A172 (cell line): ENCODE results near the gene ZBTB21. TPM values are rescaled to one million over a fixed set of nuclear protein-coding genes. Genes with fewer than 3 reads are reported as not detected.
"Not testable (repeated sequence)": the region's sequence is repeated elsewhere in the genome, so short reads cannot be mapped to it uniquely, and the experiment has no call there.

Experiments used
- DNase-seq: peaks from one replicate; pipeline ENCODE4 v3.0.0-alpha.2; 2015; ENCODE audit warnings: low spot score
- total RNA-seq: library from RNA; depleted of rRNA; stranded (reverse); fragments of >200 nt; shearing (Covaris generic); gene quantifications from 2 replicates; pipeline ENCODE4 v1.2.3, GENCODE V29; 2014

Gene ZBTB21
- total RNA-seq, 1 experiment from 2014 or later: 15.2 TPM

DNA sequence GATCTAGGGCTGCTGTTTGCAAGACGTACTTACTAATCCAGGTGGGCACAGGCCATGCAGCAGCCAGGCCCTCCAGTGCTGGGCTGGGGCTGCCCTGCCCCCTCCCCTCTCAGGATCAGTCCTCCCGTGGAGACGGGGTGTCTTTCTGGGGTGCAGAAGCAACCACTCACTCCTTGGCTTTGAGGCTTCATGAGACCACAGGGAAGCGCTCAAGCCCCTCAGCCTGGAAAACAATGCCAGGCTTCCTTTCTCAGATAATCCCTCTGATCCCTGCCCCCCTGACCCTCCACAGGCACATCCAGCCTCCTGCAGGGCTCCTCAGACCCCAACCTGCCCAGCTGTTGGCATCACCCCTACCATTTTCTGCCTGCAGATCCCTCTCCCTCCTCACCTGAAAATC, 42.5 kb downstream of the ZBTB21 start:
- no peak for DNase-seq

DNA sequence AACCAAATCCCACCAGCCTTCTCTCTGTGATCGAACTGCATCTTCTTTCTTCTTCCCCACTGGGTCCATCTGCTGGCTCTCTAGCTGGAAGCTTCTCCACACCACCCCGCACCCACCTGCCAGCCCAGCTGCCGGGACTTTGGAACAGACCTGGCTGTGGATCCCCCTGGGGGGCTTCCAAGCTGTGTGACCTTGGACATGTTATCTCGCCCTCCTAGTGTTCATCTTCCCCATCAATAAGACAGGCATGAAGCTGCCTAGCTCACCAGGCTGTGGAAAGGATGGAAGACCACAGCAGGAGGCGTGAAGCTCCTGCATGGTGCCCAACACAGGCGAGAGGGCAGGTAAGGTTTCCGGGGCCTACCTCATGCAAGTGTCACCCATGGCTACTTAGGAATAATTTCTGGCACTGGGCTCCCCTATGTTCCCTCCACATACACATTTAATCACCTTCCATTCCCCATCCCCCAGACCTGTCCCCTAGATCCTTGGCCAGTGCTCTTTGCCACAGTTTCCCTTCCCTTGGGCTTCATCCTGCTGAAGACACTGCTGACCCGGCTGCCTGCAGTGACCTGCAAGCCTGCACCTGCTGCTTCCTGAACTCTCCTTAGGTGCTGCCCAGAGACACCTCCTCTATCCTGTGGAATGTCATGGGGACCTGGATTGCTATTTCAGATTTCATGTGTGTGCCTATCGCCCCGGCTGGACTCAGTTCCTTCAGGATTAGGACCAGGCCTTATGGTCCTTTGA, 43.1 kb downstream of the ZBTB21 start:
- DNase-seq: no peak

DNA sequence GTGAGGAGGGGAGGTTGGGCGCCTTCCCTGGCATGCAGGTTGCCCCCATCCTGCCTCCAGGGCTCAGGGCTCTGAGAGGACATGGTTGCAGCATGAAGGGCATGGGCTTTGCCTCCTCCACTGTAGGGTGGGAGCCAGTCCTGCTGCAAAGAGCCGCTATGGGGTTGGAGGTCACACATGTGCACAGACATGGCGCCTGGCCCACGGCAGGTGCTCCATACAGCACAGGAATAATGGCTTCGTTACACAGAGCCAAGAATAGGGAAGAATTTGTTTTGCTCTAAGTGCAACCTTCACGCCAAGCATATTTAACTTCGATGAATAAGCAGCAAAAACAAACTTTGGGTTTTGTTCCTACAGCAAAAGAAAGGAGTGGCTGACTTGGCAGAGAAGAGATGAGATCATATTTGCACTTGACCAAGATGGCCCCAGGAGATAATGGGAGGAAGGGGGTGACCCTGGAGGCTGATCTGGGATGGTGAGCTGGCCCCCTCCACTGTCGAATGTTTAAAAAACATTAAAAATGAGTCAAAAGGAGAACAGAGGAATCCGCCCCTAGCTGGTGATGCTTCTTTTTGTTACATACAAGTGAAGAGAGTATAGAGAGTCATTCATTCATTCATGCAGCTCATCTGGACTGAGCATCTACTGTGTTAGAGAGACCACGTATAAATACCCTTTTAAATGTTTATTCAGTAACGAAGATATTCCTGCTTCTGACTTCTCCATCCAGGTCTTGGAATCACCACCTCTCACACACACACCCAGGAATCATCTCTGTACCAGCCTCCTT, 43.9 kb downstream of the ZBTB21 start:
- DNase-seq: peak; percentile 65

DNA sequence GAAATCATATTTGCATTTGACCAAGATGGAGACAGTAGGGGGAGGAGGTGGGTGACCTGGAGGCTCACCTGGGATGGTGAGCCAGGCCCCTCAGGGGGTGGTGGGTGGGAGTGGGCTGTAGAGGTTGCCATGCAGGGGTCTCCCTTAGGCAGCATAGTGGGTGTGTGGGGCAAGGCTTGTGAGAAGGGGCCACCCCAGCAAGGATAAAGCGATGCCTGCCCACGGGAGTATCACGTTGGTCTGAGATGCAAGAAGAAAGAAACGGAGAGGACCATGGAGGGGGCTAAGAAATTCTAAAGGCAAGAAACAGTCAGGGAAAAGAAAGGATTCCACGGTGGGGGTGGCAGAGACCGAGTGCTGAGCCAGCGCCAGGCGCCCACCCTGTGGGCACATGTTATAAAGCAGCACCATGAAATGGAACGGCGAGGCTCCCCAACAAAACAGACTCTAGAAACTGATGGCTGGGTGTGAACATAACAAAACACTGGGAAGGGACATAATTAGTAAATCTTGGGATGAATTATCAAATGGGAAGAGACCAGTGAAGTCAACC, 44.6 kb downstream of the ZBTB21 start:
- DNase-seq: no peak

DNA sequence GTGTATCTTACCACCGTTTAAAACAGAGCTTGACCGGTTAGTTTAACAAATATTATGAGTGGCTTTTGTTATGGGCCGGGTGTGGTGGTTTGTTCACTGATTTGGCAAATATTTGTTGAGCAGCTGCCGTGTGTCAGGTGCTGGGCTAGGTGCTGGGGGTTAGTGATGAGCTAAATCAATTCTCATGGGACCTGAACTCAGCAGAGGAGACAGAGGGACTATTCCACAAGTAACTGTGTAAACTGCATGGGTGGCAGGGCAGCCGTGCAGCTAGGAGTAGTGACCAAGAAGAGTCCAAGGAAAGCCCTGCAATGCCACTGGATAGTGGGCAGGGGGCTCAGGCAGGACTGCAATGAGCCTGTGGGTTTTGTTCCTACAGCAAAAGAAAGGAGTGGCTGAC, 45.1 kb downstream of the ZBTB21 start:
- DNase-seq: no peak

DNA sequence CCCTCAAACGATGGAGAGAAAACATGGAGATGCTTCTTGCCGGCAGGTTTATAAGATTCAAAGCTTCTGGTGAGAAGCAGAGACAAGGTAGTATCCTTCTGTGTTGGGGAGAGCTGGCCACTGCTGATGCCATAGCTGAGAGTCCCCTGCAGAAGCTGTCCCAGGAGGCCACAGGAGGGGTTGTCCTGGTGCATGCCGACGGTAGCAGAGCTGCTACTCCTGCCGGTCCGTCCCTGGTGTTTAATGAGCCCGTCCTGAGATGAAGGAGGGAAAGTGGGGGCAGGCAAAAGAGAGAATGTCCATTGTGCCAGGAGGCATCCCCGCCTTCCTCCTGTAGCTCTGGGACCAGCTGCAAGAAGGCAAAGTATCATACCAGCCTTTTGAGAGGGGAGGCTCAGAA, 46.0 kb downstream of the ZBTB21 start:
- no peak for DNase-seq

DNA sequence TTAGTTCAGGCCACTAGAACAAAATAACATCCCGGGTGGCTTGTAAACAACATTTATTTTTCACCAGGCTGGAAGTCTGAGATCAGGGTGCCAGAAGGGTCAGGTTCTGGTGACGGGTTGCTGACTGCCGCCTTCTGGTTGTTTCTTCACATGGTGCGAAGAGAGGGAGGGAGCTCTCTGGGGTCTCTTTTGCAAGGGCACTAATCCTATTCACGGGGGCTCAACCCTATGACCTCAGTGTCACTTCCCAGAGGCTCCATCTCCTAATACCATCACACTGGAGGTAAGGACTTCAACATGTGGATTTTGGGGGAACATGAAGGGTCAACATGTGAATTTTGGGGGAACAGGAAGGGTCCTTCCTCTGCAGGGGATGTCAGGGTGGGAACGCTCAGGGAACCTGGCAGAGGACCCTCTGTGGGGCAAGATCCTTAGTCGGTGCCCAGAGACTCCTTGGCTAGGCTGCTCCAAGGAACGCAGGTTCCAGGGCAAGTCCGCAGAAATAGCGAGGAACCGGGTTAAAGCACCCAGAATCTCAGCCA, 47.7 kb downstream of the ZBTB21 start:
- DNase-seq: no peak

DNA sequence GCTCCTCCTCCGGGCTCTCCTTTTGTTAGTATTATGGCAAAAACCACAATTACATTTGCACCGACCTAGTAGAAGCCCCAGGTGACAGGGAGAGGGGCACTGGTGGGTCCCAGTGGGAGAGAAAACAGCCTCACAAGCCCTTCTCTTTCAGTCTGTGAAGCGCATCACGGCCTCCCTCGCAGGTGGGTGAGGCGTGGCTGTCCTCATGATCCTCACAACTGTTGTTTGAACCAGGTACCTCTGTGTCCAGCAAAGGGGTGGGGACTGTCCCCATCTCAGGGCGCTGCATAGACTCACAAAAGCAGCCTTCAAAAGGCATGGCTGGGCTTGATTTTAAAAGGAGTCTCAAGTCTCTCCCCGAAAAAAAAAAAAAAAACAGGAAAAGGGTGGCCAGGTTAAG, 48.4 kb downstream of the ZBTB21 start:
- no peak for DNase-seq

DNA sequence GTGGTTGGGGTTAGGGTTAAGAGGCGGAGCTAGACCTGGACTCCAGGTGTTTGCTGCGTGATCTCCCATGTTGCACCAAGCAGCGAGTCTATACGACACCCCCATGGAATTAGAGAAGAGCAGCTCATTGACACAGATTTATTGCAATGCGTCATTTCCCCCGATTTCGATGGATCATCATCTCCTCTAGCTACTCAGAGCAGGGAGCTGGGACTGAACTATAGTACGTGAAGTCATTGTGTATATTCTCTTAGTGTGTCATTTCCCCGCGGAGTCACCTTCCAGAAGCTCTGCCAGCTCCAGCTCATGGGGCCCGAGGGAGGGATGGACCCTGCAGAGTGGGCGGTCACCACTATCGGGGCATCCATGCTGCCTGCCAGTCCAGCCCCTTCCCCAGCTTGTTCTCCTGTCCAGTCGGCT, 48.9 kb downstream of the ZBTB21 start:
- no peak for DNase-seq

DNA sequence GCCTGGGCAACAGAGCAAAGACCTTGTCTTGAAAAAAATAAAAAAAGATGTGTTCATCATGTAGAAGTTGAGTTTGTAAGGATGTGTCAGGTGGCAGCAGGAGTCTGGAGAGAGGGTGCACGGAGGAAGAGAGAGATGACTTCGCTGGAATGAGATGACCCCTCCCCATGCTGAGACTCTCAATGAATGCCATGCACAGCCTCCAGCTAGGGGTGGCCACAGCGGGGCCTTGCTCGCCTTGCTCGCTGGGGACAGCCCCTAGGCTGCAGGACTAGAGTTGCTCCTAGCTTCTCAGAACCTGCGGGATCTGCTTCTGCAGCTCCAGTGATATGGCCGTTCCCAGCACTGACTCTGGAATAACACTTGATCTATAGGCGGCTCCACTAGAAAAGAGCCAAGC, 49.8 kb downstream of the ZBTB21 start:
- no peak for DNase-seq

DNA sequence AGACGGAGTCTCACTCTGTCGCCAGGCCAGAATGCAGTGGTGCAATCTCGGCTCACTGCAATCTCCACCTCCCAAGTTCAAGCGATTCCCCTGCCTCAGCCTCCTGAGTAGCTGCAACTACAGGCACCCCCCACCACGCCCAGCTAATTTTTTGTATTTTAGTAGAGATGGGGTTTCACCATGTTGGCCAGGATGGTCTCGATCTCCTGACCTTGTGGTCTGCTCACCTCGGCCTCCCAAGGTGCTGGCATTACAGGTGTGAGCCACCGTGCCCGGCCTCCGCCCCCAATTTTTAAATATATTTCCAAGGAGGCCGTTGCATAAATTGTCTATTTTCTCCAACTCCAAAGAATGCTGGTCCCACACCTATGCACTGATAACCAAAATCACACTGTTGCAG, 50.5 kb downstream of the ZBTB21 start:
- not testable (repeated sequence) for DNase-seq

DNA sequence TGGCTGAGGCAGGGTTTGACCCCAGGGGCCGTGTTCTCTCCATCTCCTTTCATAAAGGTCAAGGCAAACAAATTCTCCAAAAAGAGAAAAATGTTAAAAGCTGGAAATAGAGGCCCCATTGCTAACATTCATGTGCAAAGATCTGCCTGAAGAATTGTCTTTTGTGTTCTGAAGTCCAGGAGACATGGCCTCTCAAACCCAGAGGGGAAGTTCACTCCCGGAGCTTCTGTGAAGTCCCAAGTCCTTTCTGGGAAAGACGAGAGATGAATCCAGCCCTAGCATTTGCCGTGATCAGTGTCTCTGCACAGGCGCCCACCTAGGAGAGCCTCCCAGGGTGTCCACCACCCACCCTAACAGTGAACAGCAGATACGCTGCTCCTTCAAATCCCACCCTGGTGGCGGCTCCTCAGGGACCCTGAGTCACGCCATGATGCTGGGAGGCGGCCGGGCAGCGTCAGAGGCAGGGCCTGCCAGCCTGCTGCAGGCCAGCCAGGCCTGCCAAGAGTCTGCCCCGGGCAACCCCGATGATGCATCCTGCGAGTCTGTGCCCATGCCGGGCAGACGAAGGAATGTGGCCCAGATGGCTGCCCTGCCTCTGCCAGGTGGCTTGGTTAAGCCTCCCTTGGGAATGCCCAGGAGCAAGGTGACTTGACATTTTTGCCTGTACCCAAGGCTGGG, 51.1 kb downstream of the ZBTB21 start:
- DNase-seq: peak; percentile 82

DNA sequence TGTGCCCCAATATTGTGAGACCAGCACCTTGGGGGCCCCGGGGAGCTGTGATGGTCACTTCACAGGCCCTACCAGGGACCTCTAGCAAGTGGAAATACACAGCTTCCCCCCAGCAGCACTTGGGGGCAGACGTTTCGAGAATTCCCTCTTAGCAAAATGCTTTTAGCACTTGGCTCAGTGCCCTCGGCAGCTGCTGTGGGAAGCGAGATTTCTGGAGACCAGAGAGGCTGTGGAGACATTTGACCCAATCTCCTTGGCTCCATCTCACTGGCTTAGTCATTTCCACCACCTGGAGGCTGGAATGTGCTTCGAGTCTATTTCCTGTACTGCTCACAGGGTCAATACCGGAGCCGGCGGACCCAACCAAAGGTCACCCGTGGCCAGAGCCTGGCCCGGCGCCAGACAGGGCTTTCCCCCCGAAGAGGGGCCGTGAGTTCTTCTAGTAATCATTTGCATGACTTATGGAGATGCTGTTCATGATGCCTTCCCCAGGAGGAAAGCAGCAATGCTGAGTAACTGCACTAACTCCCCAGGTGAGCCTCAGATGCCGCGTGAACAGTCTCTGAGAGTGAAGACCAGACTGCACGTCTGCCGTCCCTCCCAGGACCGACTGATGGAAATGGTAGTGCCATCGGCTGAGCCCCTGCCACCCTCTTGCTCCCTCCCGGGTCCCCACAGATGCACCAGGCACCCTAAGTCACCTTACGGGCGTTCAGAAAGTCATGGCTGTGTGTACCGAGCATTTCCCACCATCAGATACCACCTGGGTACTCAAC, 52.0 kb downstream of the ZBTB21 start:
- DNase-seq: peak; percentile 97

DNA sequence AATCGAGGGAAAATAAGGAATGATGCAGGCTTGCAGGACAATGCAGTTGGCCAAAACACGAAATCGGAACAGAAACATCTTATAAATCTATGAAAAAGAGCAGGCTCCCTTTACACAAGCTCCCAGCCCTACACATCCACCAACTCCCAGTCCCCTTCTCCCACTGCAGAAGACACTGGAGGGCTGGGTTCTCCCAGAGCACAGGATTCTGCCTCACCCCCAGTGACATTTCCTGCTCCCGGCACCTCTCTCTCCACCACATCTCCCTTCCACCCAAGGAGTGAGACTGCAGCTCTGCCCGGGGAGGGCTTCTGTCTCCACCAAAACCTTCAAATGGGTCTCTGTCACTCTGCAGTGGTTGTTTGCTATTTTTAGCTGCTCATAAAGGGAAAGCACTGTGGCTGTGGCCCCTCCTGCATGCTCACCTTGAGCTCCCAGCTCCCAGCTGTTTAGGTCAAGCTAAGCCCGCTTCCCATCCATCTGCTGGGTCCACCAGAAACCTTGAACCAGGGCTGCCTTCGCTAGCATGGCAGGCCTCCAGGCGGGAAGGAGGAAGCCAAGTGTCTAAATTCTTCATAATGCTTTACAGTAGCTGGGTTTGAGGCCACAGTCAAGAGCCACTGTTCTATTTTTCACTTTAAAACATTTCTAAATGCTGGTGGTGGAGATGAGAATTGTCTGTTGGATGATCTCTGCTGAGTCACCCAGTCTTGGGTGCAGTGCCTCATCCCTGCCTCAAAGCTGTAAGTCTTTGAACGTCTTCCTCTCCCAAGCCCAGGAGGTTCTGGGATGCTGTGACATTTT, 53.0 kb downstream of the ZBTB21 start:
- DNase-seq: peak; percentile 88

DNA sequence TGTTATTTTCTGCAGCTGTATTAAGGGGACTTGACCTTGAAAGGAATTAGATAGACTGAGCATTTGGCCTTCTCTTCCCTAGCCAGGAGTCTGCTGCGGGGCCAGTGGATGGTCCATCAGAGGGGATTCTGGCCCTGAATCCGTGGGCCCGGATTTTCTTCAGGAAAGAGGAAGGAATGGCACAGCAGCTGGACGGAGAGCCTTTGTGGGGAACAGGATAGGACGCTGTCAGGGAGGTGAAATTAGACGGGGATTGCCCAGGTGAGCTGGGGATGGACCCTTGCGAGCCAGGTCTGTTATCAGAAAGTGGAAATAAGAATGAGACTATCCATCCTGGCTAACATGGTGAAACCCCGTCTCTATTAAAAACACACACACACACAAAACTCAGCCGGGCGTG, 54.6 kb downstream of the ZBTB21 start:
- no peak for DNase-seq

DNA sequence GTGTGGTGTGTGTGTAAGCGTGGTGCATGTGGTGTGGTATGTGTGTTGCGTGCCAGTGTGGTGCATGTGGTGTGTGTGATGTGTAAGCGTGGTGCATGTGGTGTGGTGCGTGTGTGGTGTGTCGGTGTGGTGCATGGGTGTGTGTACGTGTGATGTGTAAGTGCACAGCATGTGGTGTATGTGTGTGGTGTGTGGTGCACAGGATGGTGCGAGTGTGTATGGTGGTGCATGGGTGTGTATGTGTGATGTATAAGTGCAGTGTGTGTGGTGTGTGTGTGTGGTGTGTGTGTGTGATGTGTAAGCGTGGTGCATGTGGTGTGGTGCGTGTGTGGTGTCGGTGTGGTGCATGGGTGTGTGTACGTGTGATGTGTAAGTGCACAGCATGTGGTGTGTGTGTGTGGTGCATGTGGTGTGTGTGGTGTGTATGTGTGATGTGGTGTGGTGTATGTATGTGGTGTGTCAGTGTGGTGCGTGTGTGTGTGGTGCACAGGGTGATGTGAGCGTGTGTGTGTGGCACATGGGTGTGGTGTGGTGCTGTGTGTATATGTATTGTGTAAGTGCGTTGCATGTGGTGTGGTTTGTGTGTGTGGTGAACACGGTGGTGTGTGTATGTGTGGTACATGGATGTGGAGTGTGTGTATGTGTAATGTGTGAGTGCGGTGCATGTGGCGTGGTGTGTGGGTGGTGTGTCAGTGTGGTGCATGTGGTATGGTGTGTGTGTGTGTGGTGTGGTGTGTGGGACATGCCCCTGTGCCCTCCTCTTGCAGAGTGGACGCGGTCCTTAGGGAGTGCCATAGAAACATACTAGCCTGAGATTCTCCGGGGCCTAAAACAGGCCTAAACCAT, 55.3 kb downstream of the ZBTB21 start:
- DNase-seq: no peak

DNA sequence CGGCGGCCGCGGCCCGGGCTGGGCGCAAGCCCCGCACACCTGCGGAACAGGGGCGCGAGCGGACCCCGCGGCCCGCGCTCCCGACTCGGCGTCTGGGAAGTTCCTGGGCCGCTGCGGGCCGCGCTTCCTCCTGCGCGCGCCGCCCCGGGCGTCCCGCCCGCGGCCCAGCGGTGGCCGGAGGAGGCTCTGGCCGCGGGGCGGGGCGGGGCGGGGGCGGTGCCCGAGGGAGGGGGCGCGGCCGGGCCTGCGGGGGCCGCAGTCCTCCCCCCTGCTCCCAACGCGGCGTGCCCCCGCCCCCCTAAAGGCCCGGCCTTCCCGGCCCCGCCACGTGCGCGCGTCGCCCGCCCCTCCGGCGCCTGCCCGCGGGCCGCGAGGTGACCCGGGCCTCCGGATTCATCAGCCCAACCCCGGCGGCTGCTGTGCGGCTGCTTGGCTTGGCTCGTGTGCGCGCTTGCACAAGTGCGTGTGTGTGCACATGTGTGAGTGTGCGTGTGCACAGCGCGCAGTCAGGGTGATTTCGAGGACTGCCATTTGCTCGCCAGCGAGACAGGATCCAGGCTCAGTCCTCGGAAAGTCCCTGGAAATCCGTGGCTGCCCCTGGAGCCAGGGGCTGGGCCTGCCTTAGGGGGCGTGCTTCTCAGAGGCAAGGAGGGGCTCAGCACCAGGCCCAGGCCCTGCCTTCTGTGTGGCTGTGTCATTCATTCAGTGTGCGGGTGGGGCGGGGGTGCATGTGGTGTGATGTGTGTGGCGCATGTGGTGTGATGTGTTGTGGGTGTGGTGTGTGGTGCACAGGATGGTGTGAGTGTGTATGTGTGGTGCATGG, 56.1 kb downstream of the ZBTB21 start, which contains the start of gene C2CD2:
TSS of gene C2CD2 (minus strand) at position 188 of the 823 bp plus-strand sequence. CDS start 370 bp downstream, outside the sequence.
- DNase-seq: peak; percentile 70

DNA sequence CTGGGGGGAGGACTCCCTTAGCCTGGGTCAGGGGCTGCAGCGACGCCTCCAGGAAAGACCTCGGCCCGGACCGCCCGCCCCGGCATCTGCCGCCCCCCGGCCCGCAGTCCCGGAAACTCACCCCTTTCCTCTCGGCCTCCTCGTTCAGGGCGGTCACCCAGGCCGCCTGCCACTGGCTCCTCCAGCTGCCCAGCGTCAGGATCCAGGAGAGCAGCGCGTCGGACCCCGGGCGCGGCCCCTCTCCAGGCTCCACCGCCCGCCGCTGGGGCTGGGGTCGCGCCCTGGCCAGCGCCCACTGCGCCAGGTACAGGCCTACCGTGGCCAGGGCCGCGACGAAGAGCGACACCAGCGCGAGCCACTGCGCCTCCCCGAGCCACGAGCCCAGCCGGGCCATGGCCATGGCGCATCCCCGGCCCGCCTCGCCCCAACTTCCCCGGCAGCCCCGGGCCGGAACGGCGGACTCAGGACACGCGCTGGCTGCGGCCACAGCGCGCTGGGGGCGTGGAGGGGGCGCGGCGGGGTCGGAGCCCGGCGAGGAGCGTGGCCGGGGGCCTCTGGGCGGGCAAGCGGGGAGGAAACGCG, 56.8 kb downstream of the ZBTB21 start:
- no peak for DNase-seq
